SK-N-SH (cell line): ENCODE data around the gene SLAIN1. TPM values are rescaled to one million over a fixed set of nuclear protein-coding genes. Genes with fewer than 3 reads are reported as not detected.

ENCODE experiments used
- CTCF ChIA-PET: fragments of 300-600, 350-600 bp; formaldehyde crosslinking; extraction: SDS; loops from one replicate; lab custom pipeline; 2021; lab: Yijun Ruan, JAX
- POLR2A ChIA-PET: fragments of 350-600 bp; sonication (Branson Sonifier 250); formaldehyde crosslinking; extraction: SDS; loops from one replicate; lab custom pipeline; 2020; ENCODE audit warnings: antibody characterized with exemption, inconsistent platforms; lab: Yijun Ruan, JAX
- DNase-seq: peaks from one replicate; pipeline ENCODE4 v3.0.0; 2012
- H2AFZ ChIP-seq: fragments of 200-600 bp; sonication (generic); 2 replicates; pipeline ENCODE4 v1.8.1; 2016; ENCODE audit warnings: antibody characterized with exemption, mild to moderate bottlenecking, low read depth
- H3F3A ChIP-seq: fragments of 200-600 bp; sonication (generic); replicated peaks from 2 replicates; pipeline ENCODE3; 2016; ENCODE audit warnings: antibody characterized with exemption, mild to moderate bottlenecking; ENCODE audit not compliant: insufficient read depth
- H3K27ac ChIP-seq, 2 experiments: fragments of 200-500 bp in 1 of 2; fragments of 200-600 bp in 1 of 2; sonication (Bioruptor generic) in 1 of 2; sonication (generic), shearing (Covaris generic) in 1 of 2; 2 replicates each; pipeline versions ENCODE4 v1.5.1 to v1.6.1; 2014 to 2016; ENCODE audit warnings: low read depth in 2 of 2, inconsistent platforms in 1 of 2, low read length in 1 of 2, mild to moderate bottlenecking in 1 of 2, mixed read lengths in 1 of 2
- H3K27me3 ChIP-seq: fragments of 200-600 bp; sonication (generic), shearing (Covaris generic); 2 replicates; pipeline ENCODE4 v1.6.1; 2016; ENCODE audit warnings: mixed run types; ENCODE audit not compliant: insufficient read depth
- H3K36me3 ChIP-seq, 2 experiments: fragments of 200-500 bp in 1 of 2; fragments of 200-600 bp in 1 of 2; sonication (Bioruptor generic) in 1 of 2; sonication (generic) in 1 of 2; replicated peaks in 1 of 2; 2 replicates each; pipeline versions ENCODE3 to v1.5.1; 2014 to 2016; ENCODE audit warnings: low read length in 1 of 2, mild to moderate bottlenecking in 1 of 2; ENCODE audit not compliant: insufficient read depth in 2 of 2, control insufficient read depth in 1 of 2
- H3K4me1 ChIP-seq, 2 experiments: fragments of 200-500 bp in 1 of 2; fragments of 200-600 bp in 1 of 2; sonication (Bioruptor generic) in 1 of 2; sonication (generic), shearing (Covaris generic) in 1 of 2; 2 replicates each; pipeline versions ENCODE4 v1.5.1 to v1.6.1; 2014 to 2016; ENCODE audit warnings: low read depth in 1 of 2, low read length in 1 of 2, mixed run types in 1 of 2; ENCODE audit not compliant: insufficient read depth in 2 of 2, control insufficient read depth in 1 of 2
- H3K4me2 ChIP-seq: fragments of 200-600 bp; sonication (generic), shearing (Covaris generic); 2 replicates; pipeline ENCODE4 v1.6.1; 2017; ENCODE audit warnings: mixed run types
- H3K4me3 ChIP-seq, 2 experiments: fragments of 200-500 bp in 1 of 2; fragments of 200-600 bp in 1 of 2; sonication (Bioruptor generic) in 1 of 2; sonication (generic), shearing (Covaris generic) in 1 of 2; 2 replicates each; pipeline versions ENCODE4 v1.5.1 to v1.8.1; 2014 to 2016; ENCODE audit warnings: low read depth in 2 of 2, inconsistent platforms in 1 of 2, low read length in 1 of 2, mild to moderate bottlenecking in 1 of 2, mixed read lengths in 1 of 2, moderate library complexity in 1 of 2
- H3K79me2 ChIP-seq: fragments of 200-600 bp; sonication (generic); 2 replicates; pipeline ENCODE4 v1.8.1; 2017; ENCODE audit warnings: mild to moderate bottlenecking; ENCODE audit not compliant: insufficient read depth
- H3K9ac ChIP-seq: fragments of 200-600 bp; sonication (generic); 2 replicates; pipeline ENCODE4 v1.6.1; 2017; ENCODE audit warnings: mixed run types
- H3K9me2 ChIP-seq: fragments of 200-600 bp; sonication (generic); 2 replicates; pipeline ENCODE4 v1.6.1; 2017; ENCODE audit warnings: mixed run types
- H3K9me3 ChIP-seq: fragments of 200-600 bp; sonication (generic); 2 replicates; pipeline ENCODE4 v1.6.1; 2017; ENCODE audit warnings: mixed run types, mild to moderate bottlenecking, moderate library complexity
- H4K20me1 ChIP-seq: fragments of 200-600 bp; sonication (generic); 2 replicates; pipeline ENCODE4 v1.6.1; 2017; ENCODE audit warnings: mild to moderate bottlenecking, mixed run types; ENCODE audit not compliant: insufficient read depth
- CHD2 ChIP-seq: fragments of 150-350 bp; IDR thresholded peaks from 2 replicates; pipeline ENCODE4 v1.6.1; 2018; ENCODE audit warnings: low read length; ENCODE audit not compliant: partially characterized antibody
- ELF1 ChIP-seq: IDR thresholded peaks from 2 replicates; pipeline ENCODE4 v1.4.0; 2012
- EP300 ChIP-seq, 2 experiments: IDR thresholded peaks; 2 replicates each; pipeline versions ENCODE4 v1.4.0 to v1.6.1; 2012; ENCODE audit warnings: borderline replicate concordance in 1 of 2, low read depth in 1 of 2, low read length in 1 of 2
- FOSL2 ChIP-seq: IDR thresholded peaks from 2 replicates; pipeline ENCODE4 v1.4.0; 2012; ENCODE audit warnings: low read depth, mild to moderate bottlenecking, moderate library complexity, borderline replicate concordance
- FOXJ3 ChIP-seq: sonication (generic); formaldehyde crosslinking; IDR thresholded peaks from 2 replicates; pipeline ENCODE4 v1.5.1; 2020; ENCODE audit warnings: mild to moderate bottlenecking, missing genetic modification reagents
- FOXM1 ChIP-seq: IDR thresholded peaks from 2 replicates; pipeline ENCODE4 v1.4.0; 2012; ENCODE audit warnings: low read depth, mild to moderate bottlenecking
- IRF3 ChIP-seq: fragments of 150-350 bp; IDR thresholded peaks from 2 replicates; pipeline ENCODE4 v1.6.1; 2016; ENCODE audit warnings: mild to moderate bottlenecking, low read depth, low read length
- MEF2A ChIP-seq: IDR thresholded peaks from 2 replicates; pipeline ENCODE4 v1.4.0; 2012; ENCODE audit warnings: low read depth, borderline replicate concordance
- NFIC ChIP-seq: IDR thresholded peaks from 2 replicates; pipeline ENCODE4 v1.4.0; 2012; ENCODE audit warnings: borderline replicate concordance
- PBX3 ChIP-seq: IDR thresholded peaks from 2 replicates; pipeline ENCODE4; 2012
- POLR2AphosphoS5 ChIP-seq: IDR thresholded peaks from 2 replicates; pipeline ENCODE4 v1.6.1; 2012; ENCODE audit warnings: low read depth, low read length
- RCOR1 ChIP-seq: fragments of 150-350 bp; IDR thresholded peaks from 2 replicates; pipeline ENCODE4 v1.6.1; 2017; ENCODE audit warnings: antibody characterized with exemption, low read length
- RXRA ChIP-seq: IDR thresholded peaks from 2 replicates; pipeline ENCODE4 v1.4.0; 2012; ENCODE audit warnings: low read depth, mild to moderate bottlenecking, borderline replicate concordance
- SIN3A ChIP-seq: IDR thresholded peaks from 2 replicates; pipeline ENCODE4 v1.6.1; 2012; ENCODE audit warnings: low read depth, mild to moderate bottlenecking, low read length, moderate library complexity, borderline replicate concordance
- SMC3 ChIP-seq: IDR thresholded peaks from 2 replicates; pipeline ENCODE4 v1.6.1; 2012; ENCODE audit warnings: low read depth, low read length, improper control_type of control experiment
- TAF1 ChIP-seq: IDR thresholded peaks from 2 replicates; pipeline ENCODE4 v1.6.1; 2012; ENCODE audit warnings: low read depth, mild to moderate bottlenecking, low read length, moderate library complexity, borderline replicate concordance
- WGBS: methylation state at CpG from one replicate; pipeline ENCODE4 v1.1.6; 2017; ENCODE audit warnings: low lambda C conversion rate; 5-methylcytosine and 5-hydroxymethylcytosine counted together
- polyA plus RNA-seq, 3 experiments: library from polyadenylated mRNA; depleted of rRNA; stranded (reverse); fragments of >200 nt; gene quantifications; 2 replicates each; pipeline ENCODE4 v1.2.3, GENCODE V29; 2012
- TF ChIP-seq, protein P1 (sequence below): fragments of 200-600 bp; sonication (generic); IDR thresholded peaks from 2 replicates; pipeline ENCODE4 v1.6.1; 2017; ENCODE audit warnings: antibody characterized with exemption, mild to moderate bottlenecking, moderate library complexity
- TF ChIP-seq, protein P2 (sequence below): IDR thresholded peaks from 2 replicates; pipeline ENCODE4 v1.6.1; 2012; ENCODE audit warnings: mild to moderate bottlenecking, low read depth, low read length, moderate library complexity
- TF ChIP-seq, protein P3 (sequence below): IDR thresholded peaks from 2 replicates; pipeline ENCODE4 v1.4.0; 2012; ENCODE audit warnings: low read depth

SLAIN1 gene
- polyA plus RNA-seq, 1 of the 3 experiments (the other 2 are of a cell fraction) = 1.6 TPM

DNA sequence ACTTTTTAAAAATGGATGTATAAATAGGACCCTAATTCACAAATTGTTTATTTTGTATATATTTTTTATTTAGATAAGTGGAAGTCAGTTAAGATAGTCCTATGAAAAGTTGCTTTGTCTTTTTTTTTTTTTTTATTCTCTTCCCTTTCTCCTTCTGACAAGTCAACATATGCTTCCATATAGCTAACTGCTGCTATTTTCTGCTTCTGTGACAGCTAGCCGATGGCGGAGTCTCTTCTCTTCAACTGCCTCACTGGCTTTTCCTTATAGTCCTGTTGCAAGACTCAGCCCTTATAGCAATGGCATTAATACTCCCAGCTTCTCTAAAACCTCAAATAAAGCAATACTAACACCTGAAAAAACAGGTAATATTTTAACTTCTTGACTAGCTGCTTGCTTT, 45.3 kb downstream of the SLAIN1 start:
- no peaks in the 10 kb centered on the region for H3K36me3 ChIP-seq
- H3K27ac ChIP-seq = no peak overlapping the region
- no peak for DNase-seq
- TF ChIP-seq TAF1 (no peak), NFIC (no peak), IRF3 (no peak), MEF2A (no peak), RCOR1 (no peak), RXRA (no peak), ELF1 (no peak), POLR2AphosphoS5 (no peak), CHD2 (no peak), EP300 (IDR thresholded peaks at IDR 0.05; ENCODE audit: borderline replicate concordance in 1 of 2, low read depth in 1 of 2, low read length in 1 of 2) (no peak)
- no peaks in the 10 kb centered on the region for H3F3A ChIP-seq
- H3K9me2 ChIP-seq = no peaks in the 10 kb centered on the region
- H3K4me3 ChIP-seq = no peak overlapping the region
- ChIA-PET POLR2A (no interaction called here), CTCF (interaction anchor here (1.3 kb wide), 1 partner anchor 149 kb away, joined by 5 read pairs; no protein-coding TSS in a partner anchor)
- H3K9ac ChIP-seq = no peak overlapping the region
- H2AFZ ChIP-seq = no peak overlapping the region
- WGBS = 76% methylated on average over 2 of the region's 2 CpGs
- H3K4me1 ChIP-seq = no peaks in the 10 kb centered on the region; a peak in 2 of 4 replicates
- H3K4me2 ChIP-seq = no peak overlapping the region
- no peaks in the 10 kb centered on the region for H3K9me3 ChIP-seq
- no peaks in the 10 kb centered on the region for H3K79me2 ChIP-seq
- H4K20me1 ChIP-seq = no peaks in the 10 kb centered on the region
- no peaks in the 10 kb centered on the region for H3K27me3 ChIP-seq

GRCh38 chr13:77745784-77746183, 48.3 kb downstream of the SLAIN1 start:
- Histone ChIP-seq H2AFZ (no peak overlapping the region), H3K36me3 (no peaks in the 10 kb centered on the region), H3K27ac (no peak overlapping the region), H3K79me2 (no peaks in the 10 kb centered on the region), H3F3A (no peaks in the 10 kb centered on the region), H3K9ac (no peak overlapping the region), H3K4me2 (no peak overlapping the region), H3K4me3 (no peak overlapping the region), H4K20me1 (no peaks in the 10 kb centered on the region), H3K9me3 (no peaks in the 10 kb centered on the region), H3K9me2 (no peaks in the 10 kb centered on the region), H3K27me3 (no peaks in the 10 kb centered on the region), H3K4me1 (no peaks in the 10 kb centered on the region; a peak in 1 of 4 replicates)
- 68% methylated on average over 1 of the region's 1 CpG for WGBS
- ChIA-PET CTCF (no interaction called here), POLR2A (no interaction called here)
- no peak for DNase-seq
- TF ChIP-seq FOXM1 = no peak
- TF ChIP-seq, protein P1, sequence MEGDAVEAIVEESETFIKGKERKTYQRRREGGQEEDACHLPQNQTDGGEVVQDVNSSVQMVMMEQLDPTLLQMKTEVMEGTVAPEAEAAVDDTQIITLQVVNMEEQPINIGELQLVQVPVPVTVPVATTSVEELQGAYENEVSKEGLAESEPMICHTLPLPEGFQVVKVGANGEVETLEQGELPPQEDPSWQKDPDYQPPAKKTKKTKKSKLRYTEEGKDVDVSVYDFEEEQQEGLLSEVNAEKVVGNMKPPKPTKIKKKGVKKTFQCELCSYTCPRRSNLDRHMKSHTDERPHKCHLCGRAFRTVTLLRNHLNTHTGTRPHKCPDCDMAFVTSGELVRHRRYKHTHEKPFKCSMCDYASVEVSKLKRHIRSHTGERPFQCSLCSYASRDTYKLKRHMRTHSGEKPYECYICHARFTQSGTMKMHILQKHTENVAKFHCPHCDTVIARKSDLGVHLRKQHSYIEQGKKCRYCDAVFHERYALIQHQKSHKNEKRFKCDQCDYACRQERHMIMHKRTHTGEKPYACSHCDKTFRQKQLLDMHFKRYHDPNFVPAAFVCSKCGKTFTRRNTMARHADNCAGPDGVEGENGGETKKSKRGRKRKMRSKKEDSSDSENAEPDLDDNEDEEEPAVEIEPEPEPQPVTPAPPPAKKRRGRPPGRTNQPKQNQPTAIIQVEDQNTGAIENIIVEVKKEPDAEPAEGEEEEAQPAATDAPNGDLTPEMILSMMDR = no peak
- TF ChIP-seq, protein P2, sequence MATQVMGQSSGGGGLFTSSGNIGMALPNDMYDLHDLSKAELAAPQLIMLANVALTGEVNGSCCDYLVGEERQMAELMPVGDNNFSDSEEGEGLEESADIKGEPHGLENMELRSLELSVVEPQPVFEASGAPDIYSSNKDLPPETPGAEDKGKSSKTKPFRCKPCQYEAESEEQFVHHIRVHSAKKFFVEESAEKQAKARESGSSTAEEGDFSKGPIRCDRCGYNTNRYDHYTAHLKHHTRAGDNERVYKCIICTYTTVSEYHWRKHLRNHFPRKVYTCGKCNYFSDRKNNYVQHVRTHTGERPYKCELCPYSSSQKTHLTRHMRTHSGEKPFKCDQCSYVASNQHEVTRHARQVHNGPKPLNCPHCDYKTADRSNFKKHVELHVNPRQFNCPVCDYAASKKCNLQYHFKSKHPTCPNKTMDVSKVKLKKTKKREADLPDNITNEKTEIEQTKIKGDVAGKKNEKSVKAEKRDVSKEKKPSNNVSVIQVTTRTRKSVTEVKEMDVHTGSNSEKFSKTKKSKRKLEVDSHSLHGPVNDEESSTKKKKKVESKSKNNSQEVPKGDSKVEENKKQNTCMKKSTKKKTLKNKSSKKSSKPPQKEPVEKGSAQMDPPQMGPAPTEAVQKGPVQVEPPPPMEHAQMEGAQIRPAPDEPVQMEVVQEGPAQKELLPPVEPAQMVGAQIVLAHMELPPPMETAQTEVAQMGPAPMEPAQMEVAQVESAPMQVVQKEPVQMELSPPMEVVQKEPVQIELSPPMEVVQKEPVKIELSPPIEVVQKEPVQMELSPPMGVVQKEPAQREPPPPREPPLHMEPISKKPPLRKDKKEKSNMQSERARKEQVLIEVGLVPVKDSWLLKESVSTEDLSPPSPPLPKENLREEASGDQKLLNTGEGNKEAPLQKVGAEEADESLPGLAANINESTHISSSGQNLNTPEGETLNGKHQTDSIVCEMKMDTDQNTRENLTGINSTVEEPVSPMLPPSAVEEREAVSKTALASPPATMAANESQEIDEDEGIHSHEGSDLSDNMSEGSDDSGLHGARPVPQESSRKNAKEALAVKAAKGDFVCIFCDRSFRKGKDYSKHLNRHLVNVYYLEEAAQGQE = no peak
- TF ChIP-seq SMC3 = no peak
- TF ChIP-seq FOSL2 = no peak
- TF ChIP-seq CHD2 = no peak
- no peak for TF ChIP-seq SIN3A
- no peak for TF ChIP-seq PBX3
- no peak for TF ChIP-seq RXRA
- TF ChIP-seq FOXJ3 (CRISPR knock-in tag) = no peak
- TF ChIP-seq RCOR1 = no peak
- TF ChIP-seq, protein P3, sequence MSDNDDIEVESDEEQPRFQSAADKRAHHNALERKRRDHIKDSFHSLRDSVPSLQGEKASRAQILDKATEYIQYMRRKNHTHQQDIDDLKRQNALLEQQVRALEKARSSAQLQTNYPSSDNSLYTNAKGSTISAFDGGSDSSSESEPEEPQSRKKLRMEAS = no peak
- no peak for TF ChIP-seq TAF1
